NK-92 (cell line): Measurements from ENCODE around the gene AMZ1.
"Not testable (repeated sequence)": the region's sequence is repeated elsewhere in the genome, so short reads cannot be mapped to it uniquely, and the experiment has no call there.

Experiments
- DNase-seq: peaks from one replicate; lab custom pipeline; 2025; ENCODE audit not compliant: unreplicated experiment; lab: John Stamatoyannopoulos, UW

AMZ1 gene

DNA sequence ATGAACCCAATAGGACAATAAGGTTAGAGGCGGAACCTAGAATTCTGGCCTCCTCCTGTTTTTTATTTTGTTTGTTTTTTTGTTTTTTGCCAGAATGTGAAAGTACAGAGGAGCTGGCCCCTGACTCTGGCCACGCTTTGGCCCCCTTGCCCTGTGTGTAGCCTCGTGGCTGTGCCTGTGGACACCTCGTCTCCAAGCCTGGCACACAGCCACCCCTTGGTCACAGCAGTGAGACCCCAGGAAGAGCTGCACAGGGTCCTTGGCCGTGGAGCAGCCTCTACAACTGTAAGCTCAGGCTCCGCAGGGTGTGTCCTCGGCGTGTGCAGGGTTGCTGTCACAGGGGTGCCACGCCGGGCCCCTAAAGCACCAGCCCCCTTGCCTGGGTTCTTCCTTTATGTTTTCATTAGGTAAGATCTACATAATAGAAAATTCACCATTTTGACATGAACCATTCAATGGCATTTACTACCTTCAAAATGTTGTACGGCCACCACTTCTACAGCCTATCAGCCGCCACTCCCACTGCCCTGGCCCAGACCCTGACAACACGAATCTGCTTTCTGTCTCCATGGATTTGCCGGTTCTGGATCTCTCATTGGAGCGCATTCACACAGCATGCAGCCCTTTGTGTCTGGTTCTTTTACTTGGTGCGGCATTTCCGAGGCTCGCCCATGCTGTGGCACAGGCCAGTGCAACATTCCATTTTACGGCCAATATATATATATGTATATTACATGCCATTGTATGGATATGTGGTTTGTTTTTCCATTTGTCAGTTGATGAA lies 51.0 kb downstream of the AMZ1 start:
- DNase-seq = no peak

DNA sequence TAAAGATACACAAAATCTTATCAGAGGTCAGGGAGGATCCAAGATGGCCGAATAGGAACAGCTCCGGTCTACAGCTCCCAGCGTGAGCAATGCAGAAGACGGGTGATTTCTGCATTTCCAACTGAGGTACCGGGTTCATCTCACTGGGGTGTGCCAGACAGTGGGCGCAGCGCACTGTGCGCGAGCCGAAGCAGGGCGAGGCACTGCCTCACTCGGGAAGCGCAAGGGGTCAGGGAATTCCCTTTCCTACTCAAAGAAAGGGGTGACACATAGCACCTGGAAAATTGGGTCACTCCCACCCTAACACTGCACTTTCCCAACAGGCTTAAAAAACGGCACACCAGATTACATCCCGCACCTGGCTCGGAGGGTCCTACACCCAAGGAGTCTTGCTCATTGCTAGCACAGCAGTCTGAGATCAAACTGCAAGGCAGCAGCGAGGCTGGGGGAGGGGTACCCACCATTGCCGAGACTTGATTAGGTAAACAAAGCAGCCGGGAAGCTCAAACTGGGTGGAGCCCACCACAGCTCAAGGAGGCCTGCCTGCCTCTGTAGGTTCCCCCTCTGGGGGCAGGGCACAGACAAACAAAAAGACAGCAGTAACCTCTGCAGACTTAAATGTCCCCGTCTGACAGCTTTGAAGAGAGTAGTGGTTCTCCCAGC lies 55.7 kb downstream of the AMZ1 start:
- DNase-seq = not testable (repeated sequence)

DNA sequence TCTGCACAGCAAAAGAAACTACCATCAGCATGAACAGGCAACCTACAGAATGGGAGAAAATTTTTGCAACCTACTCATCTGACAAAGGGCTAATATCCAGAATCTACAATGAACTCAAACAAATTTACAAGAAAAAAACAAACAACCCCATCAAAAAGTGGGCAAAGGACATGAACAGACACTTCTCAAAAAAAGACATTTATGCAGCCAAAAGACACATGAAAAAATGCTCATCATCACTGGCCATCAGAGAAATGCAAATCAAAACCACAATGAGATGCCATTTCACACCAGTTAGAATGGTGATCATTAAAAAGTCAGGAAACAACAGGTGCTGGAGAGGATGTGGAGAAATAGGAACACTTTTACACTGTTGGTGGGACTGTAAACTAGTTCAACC lies 60.7 kb downstream of the AMZ1 start:
- DNase-seq = not testable (repeated sequence)

DNA sequence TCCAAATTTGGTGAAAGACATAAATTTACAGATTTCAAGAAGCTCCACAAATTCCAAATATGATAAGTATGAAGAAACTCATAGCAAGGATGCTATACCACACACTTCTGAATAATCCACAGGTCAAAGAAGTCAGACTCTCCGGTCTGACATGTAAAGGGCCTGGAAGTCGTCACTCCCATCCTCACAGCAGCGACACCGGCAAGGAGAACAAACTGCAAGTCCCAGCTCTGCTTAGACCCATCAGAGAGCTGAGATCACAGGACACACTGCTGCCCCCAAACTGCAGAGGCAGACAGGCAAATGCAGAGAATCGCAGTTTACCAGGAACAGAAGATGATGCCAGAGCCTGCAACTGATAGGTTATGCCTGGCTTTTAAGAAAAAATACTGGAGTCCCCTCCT lies 62.0 kb downstream of the AMZ1 start:
- no peak for DNase-seq

DNA sequence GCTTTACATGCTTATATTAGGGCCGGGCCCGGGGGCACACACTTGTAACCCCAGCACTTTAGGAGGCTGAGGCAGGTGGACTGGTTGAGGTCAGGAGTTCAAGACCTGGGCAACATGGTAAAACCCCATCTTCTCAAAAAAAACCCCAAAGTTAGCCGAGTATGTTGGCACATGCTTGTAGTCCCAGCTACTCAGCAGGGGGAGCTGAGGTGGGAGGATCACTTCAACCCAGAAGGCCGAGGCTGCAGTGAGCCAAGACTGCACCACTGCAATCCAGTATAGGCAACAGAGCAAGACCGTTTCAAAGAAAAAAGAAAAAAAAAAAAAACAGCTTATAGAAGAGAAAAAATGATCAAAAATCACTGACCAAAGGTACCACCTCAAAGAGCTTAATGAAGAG lies 63.1 kb downstream of the AMZ1 start:
- DNase-seq = no peak

DNA sequence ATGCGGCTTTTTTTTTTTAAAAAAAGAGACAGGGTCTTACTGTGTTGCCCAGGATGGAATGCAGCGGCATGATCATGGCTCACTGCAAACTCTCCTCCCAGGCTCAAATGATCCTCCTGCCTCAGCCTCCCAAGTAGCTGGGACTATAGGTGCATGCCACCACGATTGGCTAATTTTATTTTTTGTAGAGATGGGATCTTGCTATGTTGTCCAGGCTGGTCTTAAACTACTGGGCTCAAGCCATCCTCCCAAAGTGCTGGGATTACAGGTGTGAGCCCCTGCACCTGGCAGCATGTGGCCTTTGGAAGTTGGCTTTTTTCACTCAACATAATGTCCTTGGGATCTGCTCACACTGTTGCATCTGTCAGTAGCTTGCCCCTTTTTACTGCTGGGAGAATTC lies 65.1 kb downstream of the AMZ1 start:
- DNase-seq = no peak

DNA sequence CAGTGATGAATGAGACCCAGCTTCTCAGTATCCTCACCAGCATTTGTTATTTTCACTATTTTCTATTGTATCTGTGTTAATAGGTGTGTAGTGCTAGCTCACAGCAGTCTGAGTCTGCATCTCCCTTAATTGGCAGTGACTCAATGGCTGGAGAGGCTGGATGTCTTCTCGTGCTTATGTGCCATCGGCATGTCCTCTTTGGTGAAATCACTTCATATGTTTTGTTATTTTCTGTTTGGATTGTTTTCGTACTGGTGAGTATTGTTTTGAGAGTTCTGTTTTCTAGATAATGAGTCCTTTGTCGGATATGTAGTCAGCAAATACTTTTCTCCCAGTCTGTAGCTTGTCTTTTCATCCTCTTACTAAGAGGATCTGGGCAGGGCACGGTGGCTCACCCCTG lies 66.1 kb downstream of the AMZ1 start:
- DNase-seq = no peak

DNA sequence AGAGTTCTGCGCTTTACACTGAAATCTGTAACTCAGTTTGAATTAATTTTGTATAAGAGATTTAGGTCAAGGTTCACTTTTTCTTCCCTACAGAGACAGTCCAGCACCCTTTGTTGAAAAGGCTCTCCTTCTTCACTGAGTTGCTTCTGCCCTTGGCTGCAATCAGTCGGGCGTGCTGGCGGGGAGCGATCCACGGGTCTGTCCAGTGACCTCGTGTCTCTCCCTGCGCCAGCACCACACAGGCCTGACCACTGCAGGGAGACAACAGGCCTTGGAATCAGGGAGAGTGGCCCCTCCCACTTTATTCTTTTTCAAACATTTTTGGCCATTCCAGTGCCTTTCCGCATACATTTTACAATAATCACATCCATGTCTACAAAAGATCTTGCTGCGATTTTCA lies 66.9 kb downstream of the AMZ1 start:
- no peak for DNase-seq

DNA sequence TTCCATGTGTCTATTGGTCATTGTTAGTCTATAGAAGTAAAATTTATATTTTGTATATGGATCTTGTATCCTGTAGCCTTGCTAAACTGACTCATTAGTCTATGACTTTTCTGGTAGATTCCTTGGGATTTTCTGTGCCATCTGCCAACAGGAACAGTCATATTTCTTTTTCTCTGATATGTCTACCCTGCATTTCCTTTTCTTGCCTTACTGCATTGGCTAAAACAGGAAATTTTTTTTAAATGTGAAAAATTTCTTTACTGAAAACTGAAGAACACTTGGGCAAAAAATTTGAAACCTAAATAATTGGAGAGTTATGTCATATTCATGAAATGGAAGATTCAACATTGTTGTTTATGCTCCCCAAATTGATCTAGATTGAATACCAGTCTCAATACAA lies 67.5 kb downstream of the AMZ1 start:
- no peak for DNase-seq

DNA sequence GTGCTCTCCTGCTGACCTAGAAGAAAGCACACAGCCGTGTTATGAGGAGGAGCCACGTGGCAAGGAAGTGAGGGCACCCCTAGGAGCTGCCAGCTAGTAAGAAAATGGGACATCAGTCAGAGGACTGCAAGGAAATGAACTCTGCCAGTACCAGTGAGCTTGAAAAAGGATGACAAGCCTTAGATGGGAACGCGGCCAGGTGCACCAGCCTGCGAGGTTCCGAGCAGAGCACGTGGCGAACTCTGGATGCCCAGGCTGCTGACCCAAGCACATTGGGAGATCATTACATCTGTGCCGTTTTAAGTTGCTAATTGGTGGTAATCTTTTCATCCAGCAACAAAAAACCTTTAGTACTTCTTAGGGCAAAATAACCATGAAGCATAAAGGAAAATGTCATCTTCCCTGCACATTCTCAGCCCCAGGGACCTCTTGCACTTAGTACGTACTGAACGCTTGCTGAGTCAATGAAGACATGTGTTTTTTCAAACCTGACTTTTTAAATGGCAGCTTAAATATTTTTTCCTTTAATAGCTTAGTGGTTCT lies 69.4 kb downstream of the AMZ1 start:
- DNase-seq = no peak

DNA sequence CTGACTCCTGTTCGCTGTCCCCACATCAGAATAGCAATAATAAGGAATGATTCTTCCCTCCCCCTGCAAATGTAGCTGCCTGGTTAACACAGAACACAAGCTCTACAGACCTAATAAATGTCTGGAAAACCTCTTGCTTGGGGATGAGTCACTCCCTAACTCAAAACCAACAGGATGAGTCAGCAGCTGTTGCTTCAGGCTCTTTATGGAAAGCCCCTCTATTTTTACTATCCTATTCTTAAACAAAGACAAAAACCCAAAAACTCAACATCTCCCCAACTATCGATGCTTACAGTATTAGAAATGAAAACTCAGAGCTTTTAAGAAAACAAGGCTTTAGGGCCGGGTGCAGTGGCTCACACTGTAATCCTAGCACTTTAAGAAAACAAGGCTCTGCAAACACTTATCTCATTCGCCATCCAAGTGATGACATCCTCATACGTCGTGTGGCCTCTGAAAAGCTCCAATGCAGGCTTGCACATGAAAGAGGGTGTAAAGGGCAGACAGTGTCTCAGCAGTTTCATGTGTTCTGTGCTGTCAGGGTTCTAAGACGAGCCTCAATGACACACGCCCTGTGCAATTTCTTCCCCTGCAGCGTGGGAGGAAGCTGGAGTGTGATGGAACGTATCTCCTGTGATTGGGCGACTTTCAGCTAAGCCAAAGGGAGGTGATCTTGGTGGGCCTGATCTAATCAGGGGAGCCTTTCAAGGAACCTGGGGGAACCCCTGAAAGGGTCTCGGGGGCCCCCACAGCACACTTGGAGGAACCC lies 70.1 kb downstream of the AMZ1 start:
- no peak for DNase-seq

DNA sequence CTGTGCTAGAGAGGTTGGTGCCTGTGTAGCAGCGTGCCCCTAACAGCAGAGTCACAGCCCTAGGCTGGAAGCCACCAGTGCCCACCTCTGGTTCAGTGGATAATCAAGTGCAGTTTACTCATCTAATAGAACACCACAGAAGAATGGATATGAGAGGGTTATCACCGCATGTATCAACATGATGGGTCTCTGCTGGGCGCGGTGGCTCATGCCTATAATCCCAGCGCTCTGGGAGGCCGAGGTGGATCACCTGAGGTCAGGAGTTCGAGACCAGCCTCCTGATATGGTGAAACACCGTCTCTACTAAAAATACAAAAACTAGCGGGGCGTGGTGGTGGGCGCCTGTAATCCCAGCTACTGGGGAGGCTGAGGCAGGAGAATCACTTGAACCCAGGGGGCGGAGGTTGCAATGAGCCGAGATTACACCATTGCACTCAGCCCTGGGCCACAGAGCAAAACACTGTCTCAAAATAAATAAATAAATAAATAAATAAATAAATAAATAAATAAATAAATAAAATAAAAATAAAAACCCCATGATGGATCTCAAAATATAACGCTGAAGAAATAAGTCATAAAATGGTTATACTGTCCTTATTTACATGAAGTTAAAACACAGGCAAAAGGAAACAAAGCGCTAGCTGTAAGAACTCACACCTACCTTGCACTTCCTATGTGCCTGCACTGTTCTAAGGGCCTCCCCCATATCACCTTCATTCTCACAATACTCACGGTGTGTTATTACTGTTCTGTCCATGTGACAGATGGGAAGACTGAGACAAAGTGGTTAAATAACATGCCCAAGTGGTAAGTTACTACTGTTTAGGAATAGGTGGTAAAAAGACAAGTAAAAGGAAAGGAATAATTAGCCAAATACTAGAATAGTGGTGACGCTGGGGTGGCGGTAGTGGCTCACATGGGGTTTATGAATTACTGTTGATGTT lies 70.9 kb downstream of the AMZ1 start:
- DNase-seq = no peak

DNA sequence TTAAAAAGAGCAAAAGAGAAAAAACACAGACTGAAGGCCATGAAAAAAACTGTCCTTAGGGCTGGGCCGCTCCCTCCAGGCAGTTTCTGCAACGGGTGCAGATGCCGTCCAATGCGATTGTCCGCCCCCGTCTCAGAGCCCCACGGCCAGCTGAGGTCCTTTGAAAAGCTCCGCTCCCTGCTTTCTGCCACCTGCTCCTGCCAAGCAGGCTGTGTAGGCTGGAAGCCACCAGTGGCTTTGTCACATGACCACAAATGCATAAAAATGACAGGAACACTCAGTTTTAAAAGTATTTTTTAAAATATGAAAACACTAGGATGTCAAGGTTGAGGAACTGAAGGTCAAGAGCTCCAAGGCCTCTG lies 71.7 kb downstream of the AMZ1 start:
- no peak for DNase-seq

DNA sequence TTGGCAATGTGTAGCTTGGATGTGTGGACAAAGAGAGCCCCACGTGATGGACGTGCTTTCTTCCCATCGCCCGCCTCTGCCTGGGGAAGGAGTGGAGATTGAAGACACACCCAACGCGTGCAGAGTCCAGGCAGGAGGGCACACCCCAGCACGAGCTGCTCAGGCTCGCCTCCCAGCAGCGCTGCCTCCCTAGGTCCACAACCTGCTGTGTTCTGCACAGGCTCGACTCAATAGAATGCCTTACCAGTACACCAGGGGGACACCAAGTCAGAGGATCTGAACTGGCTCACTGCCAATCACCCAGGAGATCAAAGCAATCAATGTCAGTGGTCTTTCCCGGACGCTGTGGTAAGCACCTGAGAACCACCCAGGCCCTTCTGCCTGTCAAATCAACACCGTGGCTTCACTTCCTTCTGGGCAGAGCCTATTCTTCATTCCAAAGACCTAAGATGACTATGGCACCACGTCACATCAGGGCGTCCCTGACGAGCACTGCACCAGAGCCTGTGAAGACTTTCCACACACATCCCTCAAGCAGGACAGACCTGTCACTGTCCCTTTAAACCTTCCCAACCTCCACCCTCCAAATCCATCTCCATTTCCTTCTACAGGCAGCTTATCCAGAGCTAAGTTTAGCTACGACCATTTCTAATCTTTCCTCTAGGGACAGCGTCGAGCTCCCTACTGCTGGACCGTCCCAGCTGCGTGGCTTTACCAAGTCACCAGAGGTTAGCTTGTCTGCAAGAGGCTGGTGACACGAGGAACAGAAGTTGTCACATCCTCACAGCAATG lies 72.3 kb downstream of the AMZ1 start:
- no peak for DNase-seq

DNA sequence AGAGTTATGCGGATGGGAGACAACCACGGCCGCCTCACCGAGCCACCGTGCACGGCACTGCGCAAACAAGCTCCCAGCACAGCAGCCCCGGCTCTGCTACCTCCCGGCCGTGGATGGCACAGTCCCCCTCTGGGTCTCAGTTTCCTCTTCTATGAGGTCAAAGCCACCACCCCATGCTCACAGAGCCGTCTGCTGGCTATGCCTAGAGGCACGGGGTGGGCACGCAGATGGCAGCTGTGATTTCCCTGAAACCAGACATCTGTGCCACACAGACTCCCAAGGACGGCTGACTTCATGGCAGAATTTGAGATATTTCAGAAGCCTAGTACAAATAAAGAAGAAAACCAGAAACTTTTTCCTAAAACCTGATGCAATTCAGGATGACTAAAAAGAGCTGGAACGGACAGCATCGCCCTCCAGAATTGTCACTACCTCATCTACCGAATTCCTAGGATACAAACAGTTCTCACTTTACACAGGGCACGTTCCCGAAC lies 73.2 kb downstream of the AMZ1 start:
- DNase-seq = no peak

DNA sequence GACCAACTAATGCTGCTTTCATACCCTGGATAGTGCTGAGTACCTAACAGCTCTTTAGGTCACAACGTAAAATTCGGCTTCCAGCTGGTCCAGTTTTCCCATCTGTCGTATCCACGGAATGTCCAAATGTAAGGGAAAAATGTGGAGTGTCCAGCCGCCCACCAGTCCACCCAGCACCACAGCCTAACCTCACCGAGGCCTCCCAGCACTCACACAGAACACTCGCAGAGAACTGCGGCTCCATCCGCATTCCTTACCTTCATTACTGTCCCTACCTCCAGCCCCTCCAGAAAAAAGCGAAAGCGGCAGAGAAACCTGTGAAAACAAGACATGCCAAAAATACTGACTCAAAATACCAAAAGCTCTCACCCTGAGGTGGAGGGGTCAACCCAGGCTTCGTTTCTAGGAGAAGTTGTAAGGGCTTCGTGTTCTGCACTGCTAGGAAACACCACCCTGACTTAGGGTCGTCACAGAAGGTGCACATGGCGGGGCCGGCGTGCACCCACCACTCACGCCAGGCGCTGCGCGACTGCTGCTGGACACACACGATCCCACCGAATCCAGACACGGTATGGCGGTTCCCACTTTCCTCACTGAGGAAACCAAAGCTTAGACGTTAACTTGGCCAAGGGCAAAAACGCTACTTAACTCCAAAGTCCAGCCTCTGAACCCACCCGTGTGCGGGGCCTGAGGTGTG lies 73.9 kb downstream of the AMZ1 start:
- no peak for DNase-seq

DNA sequence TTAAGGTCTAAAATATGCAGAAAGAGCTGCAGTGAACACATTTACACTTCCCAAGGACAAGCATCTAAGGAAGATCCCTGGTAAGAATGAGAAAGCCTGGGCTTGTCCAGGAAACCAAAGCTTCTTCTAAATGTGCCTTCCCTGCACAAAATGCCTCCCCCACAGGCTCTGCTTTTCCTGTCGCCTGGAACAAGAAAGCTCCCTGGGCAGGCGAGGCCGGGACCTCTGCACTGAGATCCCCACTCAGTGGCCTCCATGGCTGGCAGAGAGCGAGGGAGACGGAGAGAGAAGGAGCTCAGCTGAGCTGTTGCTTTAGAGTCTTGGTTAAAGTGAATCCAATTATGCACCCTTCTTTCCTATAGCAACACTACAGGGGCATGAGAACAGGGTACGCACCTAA lies 75.6 kb downstream of the AMZ1 start:
- DNase-seq = no peak

DNA sequence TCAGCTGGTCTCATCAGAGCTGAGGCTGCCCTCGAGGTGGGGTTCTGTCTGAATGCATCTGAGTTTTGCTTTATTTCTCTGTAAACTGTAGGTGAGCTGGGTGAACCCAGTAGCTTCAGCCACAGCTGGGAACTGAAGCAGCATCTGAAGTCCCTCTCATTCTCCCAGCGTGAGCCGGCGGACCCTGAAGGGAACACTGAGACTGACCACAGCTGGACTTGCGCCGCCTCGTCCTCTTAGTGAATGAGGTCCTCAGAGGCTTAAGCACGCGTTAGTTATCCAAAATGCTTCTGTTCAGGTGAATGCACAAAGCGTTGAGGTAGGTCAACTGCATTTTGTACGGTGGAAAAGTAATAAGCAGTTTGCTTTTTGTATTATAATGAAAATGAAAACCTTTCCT lies 76.6 kb downstream of the AMZ1 start:
- no peak for DNase-seq
